NOMO-1 (cell line): Measurements from ENCODE around the gene GNA15.
"Not testable (repeated sequence)": the region's sequence is repeated elsewhere in the genome, so short reads cannot be mapped to it uniquely, and the experiment has no call there.

Experiments used
- DNase-seq, 2 experiments: peaks; one replicate each; lab custom pipeline; 2025; ENCODE audit not compliant: unreplicated experiment in 2 of 2; lab: John Stamatoyannopoulos, UW

Gene GNA15

DNA sequence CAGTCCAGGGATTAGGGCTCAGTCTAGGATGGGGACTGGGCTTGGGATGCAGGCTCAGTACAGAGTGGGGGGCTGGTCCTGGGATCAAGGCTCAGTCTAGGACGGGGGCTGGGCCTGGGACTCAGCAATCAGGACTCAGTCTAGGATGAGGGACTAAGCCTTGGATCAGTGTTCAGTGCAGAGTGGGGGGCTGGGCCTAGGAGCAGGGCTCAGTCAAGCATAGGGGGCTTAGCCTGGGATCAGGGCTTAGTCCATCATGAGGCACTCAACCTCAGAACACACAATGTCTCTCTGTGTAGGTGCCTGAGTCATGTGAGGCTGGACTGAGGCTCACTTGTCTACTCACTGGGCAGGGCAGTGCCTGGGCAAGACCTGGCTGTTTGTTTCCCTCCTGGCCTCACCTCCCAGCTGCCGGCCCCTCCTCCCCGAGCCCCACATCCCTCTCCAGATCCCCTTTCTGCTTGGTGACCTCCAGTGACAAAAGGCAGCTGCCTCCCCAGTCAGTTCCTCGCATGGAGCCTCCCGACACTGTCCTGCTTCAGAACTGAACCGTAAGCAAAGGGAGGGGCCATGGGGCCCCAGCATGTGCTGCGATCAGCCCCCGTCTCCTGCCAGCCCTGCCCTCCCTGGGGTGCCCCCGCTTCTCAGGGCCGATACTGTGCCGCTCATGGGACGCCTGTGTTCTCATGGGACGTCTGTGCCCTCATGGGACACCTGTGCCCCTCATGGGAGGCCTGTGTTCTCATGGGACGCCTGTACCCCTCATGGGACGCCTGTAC is 36.2 kb downstream of the GNA15 start:
- DNase-seq, result no peak

DNA sequence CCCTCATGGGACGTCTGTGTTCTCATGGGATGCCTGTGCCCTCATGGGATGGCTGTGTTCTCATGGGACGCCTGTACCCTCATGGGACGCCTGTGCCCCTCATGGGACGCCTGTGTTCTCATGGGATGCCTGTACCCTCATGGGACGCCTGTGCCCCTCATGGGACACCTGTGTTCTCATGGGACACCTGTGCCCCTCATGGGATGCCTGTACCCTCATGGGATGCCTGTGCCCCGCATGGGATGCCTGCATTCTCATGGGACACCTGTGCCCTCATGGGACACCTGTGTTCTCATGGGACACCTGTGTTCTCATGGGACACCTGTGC is 36.8 kb downstream of the GNA15 start:
- not testable (repeated sequence) for DNase-seq

DNA sequence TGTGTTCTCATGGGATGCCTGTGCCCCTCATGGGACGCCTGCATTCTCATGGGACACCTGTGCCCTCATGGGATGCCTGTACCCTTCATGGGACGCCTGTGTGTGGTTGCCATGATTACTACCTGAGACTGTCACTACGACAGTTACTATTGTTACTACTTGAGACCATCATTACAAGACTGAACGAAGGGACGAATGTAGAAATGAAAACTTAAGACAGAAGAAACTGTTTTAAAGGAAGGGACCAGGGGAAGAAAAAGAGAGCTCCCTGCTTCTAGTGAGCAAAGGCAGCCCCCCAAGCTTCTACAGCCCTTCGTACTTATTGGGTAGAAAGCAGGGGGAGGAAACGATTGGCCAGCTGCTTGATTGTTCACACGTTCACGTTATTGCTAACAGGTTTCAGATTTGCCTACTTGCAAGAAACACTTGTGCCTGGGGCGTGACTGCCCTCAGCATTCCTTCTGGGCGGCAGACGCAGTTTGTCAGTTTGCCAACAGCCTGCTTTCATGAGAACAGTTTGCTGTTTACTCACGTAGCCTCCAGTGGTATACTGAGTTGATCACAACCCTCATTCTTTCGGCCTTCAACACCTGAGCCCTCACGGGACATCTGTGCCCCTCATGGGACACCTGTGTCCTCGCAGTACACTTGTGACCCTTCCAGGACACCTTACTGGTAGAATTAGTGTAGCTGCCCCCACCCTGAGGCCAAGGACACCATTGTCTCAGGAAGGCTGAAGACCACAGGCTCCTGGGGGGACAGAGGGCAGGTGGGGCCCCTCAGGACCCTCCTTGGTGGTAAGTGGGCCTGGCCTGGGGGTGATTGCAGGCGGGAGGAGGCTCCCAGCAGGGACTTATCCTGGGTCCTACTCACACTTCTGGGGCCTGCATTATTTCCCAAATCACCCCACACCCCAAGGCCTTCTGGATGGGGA is 40.2 kb downstream of the GNA15 start:
- no peak for DNase-seq

DNA sequence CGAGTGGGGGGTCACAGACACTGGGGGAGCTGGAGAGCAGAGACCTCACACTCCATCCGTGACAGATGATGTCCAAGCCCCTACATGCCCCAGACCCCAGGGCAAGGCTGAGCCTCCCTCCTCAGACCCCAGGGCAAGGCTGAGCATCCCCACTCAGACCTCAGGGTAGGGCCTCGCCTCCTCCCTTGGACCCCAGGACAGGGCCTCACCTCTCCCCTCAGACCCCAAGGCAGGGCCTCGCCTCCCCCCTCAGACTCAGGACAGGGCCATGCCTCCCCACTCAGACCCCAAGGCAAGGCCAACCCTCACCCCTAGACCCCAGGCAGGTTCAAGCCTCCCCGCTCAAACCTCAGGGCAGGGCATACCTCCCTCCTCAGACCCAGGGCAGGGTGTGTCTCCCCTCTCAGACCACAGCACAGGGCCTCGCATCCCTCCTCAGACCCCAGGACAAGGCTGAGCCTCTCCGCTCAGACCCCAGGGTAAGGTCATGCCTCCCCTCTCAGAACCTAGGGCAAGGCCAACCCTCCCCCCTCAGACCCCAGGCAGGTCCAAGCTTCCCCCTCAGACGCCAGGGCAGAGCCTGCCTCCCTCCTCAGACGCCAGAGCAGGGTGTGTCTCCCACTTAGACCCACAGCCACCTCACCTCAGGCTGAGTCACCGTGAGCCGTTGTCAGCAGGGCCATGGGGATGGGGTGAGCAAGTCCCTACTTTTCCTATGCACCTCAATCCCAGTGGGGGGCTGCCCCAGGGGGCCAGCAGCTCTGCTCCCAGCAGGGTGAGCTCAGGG is 41.1 kb downstream of the GNA15 start:
- peak; percentile 39 to 72 for DNase-seq

DNA sequence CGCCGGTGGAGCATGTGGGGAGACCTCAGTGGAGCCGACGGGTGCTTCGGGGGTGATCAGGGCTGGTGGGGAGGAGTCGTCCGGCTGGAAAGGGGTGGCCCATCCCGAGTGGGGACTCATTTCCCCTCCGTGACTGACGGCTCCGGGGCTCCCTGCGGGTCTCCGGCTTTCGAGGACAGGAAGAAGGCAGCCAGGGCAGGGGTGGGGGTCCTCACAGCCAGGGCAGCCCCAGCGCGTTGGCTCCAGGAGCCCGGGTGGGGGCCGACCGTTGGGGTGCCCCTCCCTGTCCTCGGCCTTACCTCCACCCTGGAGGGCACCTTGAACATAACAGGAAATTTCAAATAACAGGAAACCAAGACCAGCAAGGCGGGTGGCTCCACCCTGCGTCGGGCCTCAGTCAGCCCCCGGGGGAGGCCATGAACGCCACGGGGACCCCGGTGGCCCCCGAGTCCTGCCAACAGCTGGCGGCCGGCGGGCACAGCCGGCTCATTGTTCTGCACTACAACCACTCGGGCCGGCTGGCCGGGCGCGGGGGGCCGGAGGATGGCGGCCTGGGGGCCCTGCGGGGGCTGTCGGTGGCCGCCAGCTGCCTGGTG is 42.6 kb downstream of the GNA15 start, which contains the start of gene S1PR4:
S1PR4 (plus strand) TSS at position 393 of the 596 bp plus-strand sequence; CDS start at position 417, 24 bp downstream.
- DNase-seq, result peak; percentile 73 to 88

DNA sequence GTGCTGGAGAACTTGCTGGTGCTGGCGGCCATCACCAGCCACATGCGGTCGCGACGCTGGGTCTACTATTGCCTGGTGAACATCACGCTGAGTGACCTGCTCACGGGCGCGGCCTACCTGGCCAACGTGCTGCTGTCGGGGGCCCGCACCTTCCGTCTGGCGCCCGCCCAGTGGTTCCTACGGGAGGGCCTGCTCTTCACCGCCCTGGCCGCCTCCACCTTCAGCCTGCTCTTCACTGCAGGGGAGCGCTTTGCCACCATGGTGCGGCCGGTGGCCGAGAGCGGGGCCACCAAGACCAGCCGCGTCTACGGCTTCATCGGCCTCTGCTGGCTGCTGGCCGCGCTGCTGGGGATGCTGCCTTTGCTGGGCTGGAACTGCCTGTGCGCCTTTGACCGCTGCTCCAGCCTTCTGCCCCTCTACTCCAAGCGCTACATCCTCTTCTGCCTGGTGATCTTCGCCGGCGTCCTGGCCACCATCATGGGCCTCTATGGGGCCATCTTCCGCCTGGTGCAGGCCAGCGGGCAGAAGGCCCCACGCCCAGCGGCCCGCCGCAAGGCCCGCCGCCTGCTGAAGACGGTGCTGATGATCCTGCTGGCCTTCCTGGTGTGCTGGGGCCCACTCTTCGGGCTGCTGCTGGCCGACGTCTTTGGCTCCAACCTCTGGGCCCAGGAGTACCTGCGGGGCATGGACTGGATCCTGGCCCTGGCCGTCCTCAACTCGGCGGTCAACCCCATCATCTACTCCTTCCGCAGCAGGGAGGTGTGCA is 43.3 kb downstream of the GNA15 start:
- DNase-seq, result peak; percentile 38 to 40

DNA sequence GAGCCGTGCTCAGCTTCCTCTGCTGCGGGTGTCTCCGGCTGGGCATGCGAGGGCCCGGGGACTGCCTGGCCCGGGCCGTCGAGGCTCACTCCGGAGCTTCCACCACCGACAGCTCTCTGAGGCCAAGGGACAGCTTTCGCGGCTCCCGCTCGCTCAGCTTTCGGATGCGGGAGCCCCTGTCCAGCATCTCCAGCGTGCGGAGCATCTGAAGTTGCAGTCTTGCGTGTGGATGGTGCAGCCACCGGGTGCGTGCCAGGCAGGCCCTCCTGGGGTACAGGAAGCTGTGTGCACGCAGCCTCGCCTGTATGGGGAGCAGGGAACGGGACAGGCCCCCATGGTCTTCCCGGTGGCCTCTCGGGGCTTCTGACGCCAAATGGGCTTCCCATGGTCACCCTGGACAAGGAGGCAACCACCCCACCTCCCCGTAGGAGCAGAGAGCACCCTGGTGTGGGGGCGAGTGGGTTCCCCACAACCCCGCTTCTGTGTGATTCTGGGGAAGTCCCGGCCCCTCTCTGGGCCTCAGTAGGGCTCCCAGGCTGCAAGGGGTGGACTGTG is 44.0 kb downstream of the GNA15 start:
- no peak for DNase-seq

DNA sequence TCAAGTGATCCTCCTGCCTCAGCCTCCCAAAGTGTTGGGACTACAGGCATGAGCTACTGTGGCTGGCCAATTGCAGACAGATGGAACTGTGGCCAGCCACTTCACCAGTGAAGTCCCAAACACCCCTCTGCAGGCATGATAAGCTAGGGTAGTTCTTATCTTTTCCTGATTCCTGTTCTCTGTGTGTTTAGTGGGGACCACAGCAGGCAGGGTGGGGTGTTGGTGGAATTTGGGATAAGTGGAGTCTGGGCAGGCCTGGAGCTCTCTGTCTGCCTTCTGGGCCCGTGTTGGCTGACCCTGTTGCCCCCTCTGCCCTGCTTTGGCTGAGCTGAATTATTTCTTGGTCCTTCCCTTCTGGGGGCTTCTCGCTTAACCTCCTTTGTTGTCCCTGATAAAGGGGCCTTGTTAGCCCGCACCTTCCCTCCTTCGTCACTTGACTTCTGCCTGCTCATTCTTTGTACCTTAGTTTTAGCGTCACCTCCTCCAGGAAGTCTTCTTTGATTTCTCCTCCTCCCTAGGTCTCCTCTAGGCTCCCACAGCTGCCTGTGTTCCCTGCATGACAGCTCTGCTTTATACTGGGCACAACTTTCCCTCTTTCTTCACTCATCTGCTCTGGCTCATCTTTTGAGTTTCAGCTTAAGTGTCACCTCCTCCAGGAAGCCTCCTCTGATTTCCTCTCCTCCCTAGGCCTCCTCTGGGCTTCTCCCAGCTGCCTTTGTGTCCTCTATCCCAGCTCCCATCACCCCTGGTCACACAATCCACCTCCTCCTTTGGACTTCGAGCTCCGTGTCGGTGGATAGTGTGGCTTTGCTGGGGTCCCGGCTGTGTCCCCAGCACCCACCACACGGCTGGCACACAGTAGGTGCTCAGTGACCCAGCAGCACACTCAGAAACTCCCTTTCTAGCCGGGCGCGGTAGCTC is 48.1 kb downstream of the GNA15 start:
- no peak for DNase-seq

DNA sequence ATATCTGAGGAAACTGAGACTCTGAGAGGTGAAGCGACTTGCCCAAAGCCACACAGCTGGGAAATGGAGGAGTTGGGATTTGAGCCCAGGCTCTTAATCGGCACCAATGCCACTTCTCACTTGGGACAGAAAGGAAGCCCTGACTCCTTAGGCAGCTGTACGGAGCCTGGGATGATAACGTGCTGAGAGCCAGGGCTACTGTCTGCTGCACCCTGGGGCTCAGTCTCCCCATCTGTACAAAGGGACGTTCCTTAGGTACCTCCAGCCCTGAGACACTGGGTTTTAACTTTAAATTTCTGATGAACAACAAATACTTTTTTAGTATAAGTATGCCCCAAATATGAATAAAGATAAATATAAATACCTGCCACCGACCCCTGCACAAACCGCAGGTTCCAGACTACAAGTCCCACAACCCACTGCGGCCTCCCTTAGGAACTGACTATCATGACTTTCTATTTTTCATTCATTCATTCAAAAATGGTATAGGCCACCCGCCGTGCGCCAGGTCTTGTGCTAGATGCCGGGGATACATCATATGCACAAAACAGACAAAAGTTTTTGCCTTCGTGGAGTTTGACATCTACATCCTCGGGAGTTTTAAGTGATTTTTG is 49.1 kb downstream of the GNA15 start:
- DNase-seq, result peak; percentile 79 to 80

DNA sequence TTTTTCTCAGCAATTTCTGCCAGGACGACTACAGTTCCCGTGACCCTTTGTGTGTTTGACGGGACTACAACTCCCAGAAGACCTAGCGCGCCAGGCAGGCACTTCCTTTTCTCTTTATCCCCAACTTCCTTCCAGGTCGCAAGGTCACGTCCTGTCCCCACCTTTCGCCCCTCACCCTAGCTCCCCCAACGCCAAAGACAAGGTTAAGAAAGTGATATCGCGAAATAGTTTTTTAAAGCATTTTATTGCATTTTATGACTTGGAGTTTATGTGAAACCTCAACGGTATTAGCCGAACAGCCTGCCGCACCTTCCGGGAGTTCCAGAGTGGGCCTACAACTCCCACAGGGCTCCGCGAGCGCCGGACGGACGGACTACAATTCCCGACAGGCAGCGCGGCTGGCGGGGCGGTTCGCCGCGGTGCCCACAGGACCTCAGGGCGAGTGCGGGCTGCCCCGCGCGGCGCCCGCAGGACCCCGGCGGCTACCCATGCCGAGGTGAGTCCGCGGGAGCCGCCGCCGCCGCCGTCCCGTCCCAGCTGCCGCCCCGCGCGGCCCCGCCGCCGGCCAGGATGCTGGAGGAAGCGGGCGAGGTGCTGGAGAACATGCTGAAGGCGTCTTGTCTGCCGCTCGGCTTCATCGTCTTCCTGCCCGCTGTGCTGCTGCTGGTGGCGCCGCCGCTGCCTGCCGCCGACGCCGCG is 49.8 kb downstream of the GNA15 start, which contains the start of gene NCLN:
NCLN (plus strand) TSS at position 470 of the 699 bp plus-strand sequence; CDS start at position 571, 101 bp downstream.
- peak; percentile 95 to 96 for DNase-seq

DNA sequence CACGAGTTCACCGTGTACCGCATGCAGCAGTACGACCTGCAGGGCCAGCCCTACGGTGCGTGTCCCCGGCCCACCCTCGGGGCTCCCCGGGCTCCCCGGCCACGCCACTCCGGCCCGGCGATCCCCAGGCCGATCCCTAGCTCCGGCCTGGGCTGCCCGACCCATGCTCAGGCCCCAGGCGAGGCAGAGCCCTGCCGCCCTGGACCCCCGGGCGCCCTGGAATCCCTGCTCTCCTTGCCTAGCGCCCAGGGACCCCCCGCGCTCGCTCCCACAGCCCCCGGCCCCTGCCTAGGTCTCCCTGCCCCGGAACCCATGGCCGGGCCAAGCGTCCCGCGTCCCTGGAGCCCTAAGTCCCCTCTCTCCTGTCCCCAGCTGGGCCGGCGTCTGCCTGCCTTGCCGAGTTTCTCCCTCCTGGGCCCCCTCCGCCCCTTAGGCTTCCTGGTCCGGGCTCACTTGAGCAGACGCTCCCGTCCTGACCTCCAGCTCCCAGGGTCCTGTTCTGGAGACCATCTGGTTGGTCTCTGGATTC is 50.4 kb downstream of the GNA15 start:
- no peak for DNase-seq

DNA sequence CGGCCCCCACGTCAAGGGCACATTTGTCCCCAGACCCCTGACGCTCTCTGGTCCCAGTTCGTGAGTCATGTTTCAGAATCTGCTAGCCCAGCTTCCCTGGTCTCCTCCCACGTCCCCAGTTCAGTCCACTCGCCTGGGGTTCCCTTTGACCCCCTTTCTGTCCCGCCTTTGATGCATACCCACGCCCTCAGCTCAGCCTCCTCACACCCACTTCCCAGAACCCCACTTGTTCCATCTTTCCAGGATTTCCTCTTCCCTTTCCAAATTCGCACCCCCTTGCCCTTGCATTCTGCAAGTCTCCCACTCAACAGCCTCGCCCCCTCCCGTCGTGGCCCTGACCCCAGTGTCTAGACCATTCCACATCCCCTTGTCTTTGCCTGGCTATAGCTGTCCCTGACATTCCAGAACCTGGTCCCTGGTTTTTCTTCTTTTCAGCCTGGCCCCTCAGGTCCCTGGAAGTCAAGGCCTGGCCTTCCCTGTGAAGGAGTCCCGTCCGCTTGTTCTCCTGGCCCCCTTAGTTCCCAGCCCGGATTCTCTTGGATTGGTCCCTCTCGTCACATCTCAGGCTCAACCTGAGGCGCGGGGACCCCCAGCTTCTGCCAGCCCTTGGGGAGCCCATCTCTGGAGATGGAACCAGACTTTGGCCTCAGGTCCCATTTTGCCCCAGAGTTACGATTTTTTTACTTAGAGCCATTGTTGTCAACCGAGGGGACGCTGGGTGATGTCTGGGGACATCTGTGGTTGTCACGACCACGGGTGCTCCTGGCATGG is 51.2 kb downstream of the GNA15 start:
- DNase-seq, result no peak

DNA sequence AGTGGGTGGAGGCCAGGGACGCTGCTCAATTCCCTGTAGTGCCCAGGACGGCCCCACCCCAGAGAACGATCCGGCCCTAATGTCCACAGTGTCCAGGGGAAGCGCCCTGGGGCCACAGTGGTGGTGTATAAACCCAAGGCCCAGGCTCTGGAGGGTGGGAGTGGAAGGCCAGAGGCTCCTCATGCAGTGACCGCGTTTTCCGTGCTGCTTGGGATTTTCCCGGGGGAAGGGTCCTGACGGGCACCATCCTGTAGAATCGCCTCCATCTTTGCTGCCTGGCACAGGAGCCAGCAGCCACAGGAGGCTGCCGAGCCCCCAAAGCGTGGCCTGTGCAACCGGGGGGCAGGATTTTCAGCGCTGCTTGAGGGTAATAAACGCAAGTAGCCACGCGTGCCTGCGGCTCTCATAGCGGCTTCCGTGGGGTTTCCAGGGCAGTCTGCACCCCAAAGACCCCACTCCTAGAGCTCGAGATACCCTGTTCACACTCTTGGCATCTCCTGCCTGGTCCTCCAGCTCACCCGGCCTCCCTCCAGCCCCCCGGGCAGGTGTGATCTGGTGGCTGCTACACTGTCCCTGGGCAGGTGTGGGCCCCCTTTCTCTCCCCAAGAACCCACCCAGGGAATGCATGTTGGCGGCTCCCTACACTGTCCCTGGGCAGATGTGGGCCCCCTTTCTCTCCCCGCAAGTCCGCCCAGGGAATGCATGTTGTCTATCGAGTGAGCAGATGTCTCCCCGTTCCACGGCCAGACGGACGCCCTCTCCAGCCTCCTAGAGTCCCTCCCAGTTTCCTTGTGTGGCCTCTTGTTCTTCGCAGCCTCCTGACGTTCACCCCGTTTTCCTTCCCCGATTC is 52.1 kb downstream of the GNA15 start:
- DNase-seq, result no peak

DNA sequence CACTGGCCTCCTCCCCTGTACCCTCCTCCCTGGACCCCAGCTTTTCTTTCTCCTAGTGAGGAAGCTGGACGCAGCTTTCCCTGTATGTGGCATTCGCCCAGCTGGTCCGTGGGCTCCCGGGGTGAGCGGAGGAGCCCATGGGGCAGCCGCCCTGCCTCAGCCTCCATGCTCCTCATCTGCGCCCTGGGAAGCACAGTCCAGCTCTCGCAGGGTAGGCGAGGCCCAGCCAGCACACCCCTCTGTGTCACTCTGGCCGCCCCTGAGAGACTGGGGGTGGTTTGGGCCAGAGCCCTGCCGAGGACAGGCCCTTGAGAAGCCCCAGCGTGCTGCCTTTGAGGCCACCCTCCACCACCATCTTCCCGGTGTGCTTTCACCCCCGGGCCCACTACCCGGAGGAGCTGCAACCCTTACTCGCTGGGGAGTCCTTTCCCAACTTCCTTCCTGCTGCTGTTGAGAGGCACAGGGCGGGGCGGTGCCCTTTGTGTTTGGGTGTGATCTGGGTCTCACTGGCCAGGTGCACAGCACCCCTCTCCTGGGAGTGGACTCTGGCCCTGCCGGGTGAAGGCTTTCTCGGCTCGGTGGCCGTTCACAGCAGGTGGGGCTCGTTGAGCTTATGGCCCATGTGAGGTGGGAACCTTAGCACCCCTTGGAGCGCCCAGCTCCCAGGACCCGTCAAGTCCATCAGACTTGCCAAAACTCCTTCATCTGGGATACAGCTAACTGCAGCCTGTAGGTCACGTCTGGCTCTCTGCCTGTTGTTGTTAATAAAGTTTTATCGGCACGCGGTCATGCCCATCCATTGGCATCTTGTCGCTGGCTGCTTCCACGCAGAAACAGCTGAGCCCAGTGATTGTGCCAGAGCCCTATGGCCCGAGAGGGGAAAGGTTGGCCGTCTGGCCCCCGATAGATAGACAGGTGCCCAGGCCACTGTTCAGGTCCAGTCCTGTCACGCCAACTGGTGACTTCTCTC is 53.1 kb downstream of the GNA15 start:
- peak in 1 of 2 experiments; percentile 33 for DNase-seq
